GM21381 (cell line): ENCODE data around the gene CRABP1.

Source experiments
- ATAC-seq: cut with Tn5 transposase; IDR thresholded peaks from one replicate; pipeline ENCODE4 v1.9.1; 2021; ENCODE audit warnings: mild to moderate bottlenecking, moderate library complexity; ENCODE audit not compliant: unreplicated experiment

CRABP1 gene

GRCh38 chr15:78397382-78397781 lies 57.2 kb downstream of the CRABP1 start:
- no peak for ATAC-seq
